Inferior parietal cortex (tissue), 1 donor: Measurements from ENCODE around the gene ARHGEF28.

Experiments used
- DNase-seq: peaks from one replicate; pipeline ENCODE4 v3.0.0-alpha.2; 2016; ENCODE audit errors: extremely low spot score

Gene ARHGEF28, protein sequence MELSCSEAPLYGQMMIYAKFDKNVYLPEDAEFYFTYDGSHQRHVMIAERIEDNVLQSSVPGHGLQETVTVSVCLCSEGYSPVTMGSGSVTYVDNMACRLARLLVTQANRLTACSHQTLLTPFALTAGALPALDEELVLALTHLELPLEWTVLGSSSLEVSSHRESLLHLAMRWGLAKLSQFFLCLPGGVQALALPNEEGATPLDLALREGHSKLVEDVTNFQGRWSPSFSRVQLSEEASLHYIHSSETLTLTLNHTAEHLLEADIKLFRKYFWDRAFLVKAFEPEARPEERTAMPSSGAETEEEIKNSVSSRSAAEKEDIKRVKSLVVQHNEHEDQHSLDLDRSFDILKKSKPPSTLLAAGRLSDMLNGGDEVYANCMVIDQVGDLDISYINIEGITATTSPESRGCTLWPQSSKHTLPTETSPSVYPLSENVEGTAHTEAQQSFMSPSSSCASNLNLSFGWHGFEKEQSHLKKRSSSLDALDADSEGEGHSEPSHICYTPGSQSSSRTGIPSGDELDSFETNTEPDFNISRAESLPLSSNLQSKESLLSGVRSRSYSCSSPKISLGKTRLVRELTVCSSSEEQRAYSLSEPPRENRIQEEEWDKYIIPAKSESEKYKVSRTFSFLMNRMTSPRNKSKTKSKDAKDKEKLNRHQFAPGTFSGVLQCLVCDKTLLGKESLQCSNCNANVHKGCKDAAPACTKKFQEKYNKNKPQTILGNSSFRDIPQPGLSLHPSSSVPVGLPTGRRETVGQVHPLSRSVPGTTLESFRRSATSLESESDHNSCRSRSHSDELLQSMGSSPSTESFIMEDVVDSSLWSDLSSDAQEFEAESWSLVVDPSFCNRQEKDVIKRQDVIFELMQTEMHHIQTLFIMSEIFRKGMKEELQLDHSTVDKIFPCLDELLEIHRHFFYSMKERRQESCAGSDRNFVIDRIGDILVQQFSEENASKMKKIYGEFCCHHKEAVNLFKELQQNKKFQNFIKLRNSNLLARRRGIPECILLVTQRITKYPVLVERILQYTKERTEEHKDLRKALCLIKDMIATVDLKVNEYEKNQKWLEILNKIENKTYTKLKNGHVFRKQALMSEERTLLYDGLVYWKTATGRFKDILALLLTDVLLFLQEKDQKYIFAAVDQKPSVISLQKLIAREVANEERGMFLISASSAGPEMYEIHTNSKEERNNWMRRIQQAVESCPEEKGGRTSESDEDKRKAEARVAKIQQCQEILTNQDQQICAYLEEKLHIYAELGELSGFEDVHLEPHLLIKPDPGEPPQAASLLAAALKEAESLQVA (N-terminal part only)

DNA sequence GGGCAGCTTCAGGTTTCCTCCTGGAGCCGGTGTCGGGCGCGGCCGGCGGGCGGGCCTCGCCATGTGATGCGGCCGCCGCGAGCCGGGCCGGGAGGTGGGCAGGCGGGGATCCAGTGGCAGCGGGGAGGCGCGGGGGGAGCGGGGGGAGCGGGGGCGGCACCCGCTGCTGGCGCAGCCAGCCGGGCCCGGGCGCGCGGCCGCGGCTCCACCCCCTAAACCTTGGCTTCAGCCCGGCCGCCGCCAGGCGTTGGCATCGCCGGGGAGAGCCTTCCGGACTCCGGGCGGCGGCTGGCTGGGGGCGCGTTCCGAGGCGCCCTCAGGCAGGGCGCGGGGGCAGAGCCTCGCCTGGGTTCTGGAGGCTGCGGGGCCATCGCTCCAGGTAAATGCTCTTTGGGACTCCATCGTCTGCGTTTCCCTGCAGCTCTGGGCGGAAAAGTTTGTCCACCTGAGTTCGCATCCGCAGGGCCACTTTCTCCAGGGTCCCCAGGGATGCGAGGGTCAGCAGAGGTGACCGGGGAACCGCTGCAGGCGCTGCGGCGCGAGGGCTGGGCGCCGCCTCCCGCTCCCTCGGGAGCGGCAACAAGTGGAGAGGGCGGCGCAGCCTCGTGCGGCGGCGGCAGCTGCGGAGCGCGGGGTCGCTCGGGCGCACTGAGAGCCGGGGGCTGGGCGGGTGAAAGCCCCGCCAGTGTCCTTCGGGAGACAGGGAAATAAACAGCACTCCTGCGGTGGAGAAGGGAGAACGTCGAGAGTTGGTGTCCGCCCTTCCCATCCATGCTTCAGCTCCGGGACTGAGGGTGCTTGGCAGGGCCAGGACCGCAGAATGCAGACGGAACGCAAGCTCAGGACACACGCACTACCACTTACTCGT, at the start of gene ARHGEF28:
Gene ARHGEF28, plus strand, starts transcription at position 253 of the 868 bp plus-strand sequence. CDS start 58,656 bp downstream, outside the sequence.
- DNase-seq: no peak

- no peak for DNase-seq
These were observed 43.5 kb upstream of the ARHGEF28 start for GRCh38 chr5:73582285-73583145.

DNA sequence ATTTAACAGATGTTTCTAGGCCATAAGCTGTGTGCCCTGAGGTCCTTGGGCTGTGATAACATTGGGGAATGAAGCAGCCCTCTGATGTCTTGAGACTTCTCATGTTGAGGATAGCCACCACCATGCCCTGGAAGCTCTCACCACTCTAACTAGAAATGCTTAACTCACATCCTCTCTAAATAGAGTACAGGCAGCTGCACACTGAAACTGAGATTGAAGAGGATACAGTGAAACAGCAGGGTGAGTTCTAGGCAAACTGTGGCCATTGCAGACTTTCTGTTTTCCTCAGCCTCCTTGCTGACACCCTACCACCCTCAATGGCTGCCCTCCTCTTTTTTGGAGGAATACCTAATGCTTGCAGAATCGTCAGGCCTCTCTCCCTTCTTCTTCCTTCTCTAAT, 38.1 kb upstream of the ARHGEF28 start:
- no peak for DNase-seq

GRCh38 chr5:73591102-73591695, 34.8 kb upstream of the ARHGEF28 start:
- peak; percentile 92 for DNase-seq

GRCh38 chr5:73591698-73592501, 34.1 kb upstream of the ARHGEF28 start:
- no peak for DNase-seq

DNA sequence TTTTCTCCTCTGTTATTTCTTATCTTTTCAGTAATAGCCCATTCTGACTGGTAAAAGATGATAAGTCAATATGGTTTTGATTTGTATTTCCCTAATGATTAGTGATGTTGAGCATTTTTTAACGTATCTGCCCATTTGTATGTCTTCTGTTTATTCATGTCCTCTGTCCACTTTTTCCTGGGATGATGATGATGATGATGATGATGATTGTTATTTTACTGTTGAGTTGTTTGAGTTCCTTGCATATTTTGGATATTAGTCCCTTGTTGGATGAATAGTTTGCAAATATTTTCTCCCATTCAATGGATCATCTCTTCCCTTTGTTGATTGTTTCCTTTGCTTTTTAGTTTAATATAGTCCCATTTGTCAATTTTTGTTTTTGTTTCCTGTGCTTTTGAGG, 33.4 kb upstream of the ARHGEF28 start:
- DNase-seq: no peak

DNA sequence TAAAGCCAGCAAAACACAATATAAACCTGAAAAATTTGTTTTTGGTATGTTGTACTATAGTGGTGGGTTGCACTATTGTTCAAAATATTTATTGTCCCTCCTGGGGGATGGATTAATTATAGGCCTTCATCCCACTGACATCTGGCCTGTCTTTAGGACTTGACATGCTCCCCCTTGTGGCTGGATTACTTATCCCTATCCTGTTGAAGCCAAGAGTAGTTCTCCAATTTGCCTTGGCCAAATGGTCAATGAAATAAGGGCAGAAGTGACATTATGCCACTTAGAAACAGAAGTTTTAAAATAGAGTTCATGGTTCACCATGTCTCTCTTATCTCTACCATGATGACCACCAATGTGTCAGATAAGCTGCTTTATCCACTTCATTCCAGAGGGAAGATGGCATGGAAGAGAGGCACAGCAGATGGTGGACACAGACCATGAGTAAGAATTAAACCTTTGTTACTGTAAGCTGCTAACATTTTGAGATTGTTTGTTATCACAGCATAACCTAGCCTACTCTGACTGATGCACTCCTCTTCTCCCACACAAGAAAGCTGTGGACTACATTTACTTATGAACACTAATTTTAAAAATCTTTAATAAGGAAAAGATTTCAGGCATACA, 29.2 kb upstream of the ARHGEF28 start:
- no peak for DNase-seq

DNA sequence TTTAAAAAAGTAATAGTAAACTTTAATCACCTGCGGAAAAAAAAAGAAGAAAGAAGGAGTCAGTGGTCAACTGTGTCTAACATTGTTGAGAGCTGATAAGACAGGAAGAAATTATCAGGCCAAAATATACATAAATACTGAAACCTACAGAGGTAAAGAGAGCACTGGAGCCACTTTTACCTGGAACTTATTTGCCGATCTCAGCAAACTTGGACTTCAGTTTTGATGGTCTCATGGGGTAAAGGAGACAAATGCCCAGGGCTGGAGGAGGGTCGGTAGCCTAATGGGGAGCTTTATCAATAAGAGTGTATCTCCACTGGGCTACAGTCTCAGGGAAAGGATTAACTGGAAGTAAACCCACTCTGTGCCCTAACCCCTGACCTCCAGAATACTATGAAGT, 26.6 kb upstream of the ARHGEF28 start:
- DNase-seq: no peak

- DNase-seq: no peak
These were observed 22.0 kb upstream of the ARHGEF28 start for GRCh38 chr5:73603998-73604397.

GRCh38 chr5:73605223-73606087, 20.5 kb upstream of the ARHGEF28 start:
- DNase-seq: no peak

DNA sequence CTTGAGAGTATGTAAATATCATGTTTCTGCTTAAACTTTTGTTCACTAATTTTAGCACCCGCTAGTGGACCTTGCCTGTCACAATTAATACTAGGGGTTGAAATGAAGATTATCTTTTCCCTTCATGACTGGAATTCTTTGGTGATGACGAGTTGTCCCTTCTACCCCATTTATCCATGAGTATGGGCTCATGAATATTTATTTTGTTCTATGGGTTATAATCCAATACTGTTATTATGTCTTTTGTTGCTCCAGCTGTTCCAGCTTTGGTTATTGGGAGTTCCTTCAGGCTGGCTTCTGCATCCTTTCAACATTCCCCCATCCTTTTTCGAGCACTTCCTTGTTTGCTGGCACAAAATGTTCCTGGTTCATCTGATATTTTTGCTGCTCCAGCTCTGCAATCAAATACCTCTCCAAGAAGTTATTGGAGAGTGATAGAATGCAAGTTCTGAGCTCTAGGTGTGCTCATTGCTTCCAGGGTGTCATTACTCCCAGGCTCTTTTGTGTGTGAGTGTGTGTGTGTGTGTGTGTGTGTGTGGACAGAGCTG, 19.7 kb upstream of the ARHGEF28 start:
- no peak for DNase-seq

DNA sequence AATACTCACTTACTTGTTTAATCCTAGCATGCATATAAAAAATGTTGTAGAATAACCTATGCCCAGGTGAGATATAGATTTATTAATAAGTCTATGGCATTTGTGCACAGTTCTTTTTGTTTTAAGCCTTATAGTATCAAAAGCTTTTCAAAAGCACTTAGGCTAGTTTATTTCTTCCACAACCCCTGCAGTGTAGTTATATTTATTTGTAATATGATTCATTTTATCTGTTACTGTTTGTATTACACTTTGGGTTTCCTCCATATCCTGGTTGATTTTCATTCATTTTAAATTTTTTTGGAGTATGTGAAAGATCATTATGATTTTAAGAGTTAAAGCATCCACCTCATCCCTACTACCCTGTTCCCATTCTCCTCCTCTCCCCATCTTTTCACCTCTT, 18.8 kb upstream of the ARHGEF28 start:
- DNase-seq: no peak

- no peak for DNase-seq
These were observed 13.2 kb upstream of the ARHGEF28 start for GRCh38 chr5:73612799-73613198.

- no peak for DNase-seq
These were observed 10.9 kb upstream of the ARHGEF28 start for GRCh38 chr5:73615085-73615484.

DNA sequence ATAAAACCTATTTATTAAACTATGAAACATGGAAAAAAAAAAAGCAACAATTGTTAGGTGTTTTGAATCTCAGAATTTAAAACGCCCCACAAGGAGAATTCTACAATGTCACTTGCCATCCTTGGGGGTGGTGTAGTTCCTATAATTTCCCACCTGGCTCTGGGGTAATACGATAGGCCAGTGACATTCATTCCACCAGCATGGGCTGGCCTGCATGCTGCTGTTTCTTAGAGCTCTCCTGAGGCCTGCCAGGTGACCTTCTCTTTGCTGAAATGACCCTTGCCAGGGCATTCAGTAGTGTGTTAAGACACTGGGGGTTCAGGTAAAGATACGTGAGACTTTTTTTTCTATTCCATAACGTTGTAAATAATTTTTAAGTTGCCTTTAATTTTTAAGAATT, 10.0 kb upstream of the ARHGEF28 start:
- no peak for DNase-seq

DNA sequence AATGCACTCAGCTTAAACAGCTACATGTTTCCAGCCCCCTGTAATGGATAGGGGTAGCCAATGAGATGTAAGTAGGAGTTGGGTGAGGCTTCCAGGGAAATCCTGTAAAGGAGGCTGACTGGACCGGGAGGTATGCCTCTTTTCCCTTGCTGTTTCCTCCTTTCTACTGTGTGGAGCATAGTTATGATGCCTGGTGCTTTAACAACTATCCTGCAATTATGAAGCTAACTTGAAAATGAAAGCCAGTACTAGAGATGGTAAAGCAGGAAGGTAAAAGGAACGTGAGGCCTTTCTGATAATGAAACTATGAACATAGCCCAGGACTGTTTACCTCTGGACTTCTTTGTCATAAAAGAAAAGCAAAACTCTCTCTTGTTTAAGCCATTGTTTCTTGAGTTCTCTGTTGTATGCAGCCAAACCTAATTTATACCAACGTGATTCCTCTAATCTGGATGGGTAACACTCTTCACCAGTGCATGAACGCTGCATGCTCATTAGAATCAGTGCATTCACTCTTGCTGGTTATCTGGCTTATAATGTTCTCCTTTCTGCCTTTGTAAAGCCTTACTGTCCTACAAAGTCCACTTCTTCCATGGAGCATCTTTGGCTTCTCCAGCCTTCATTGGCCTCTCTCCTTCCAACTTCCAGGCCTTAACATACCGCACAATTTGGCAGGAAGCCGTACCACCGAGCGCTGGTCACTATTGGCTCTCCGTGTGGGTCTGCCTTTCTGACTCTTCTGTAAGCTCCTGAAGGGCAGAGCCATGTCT, 8.3 kb upstream of the ARHGEF28 start:
- DNase-seq: no peak
